ENCODE data around the gene HDGF. TPM values are rescaled to one million over a fixed set of nuclear protein-coding genes. Genes with fewer than 3 reads are reported as not detected.
A peak's percentile ranks its signal among the peaks of the same experiment; 100 is the strongest.

The HDGF gene
- total and polyA plus RNA-seq, 2 of the 8 experiments (the other 6 are each of a cell fraction or from before 2014, with no cell fraction given): 145 to 391 TPM

GRCh38 chr1:156705918-156706656, 45.4 kb downstream of the HDGF start (continued):
- TF ChIP-seq RFX5 (IDR thresholded peaks at IDR 0.05; ENCODE audit: borderline replicate concordance, low read depth, low read length) (no peak), BCL11A (IDR thresholded peaks at IDR 0.05; ENCODE audit: low read depth in 2 of 2, low read length in 2 of 2) (no peak), TCF12 (IDR thresholded peaks at IDR 0.05; ENCODE audit: low read depth, low read length) (no peak), CHD2 (IDR thresholded peaks at IDR 0.05; ENCODE audit: low read length) (no peak), ASH2L (IDR thresholded peaks at IDR 0.05; ENCODE audit: low read length) (peak; percentile 83), CTBP2 (IDR thresholded peaks at IDR 0.05; ENCODE audit: borderline replicate concordance, insufficient read depth, insufficient read length, low read length) (peak; percentile 54), PHF8 (conservative IDR thresholded peaks at IDR 0.05; ENCODE audit: low read depth, low read length) (0 out of 2 replicates have a peak, but pooled peaks have one; percentile 10), SP1 (IDR thresholded peaks at IDR 0.05; ENCODE audit: low read depth, low read length) (0 out of 2 replicates have a peak, but pooled peaks have one; percentile 17), EGR1 (IDR thresholded peaks at IDR 0.05; ENCODE audit: borderline replicate concordance, low read depth, low read length) (peak; percentile 99), NANOG (IDR thresholded peaks at IDR 0.05; ENCODE audit: insufficient read depth, low read depth, low read length, poor library complexity, severe bottlenecking) (peak; percentile 38), RAD21 (IDR thresholded peaks at IDR 0.05 in 1 of 2, conservative IDR thresholded peaks at IDR 0.05 in 1 of 2; ENCODE audit: low read depth in 2 of 2, low read length in 2 of 2) (peak; percentile 78 to 88), KDM4A (IDR thresholded peaks at IDR 0.05; ENCODE audit: low read depth, low read length, severe bottlenecking) (peak; percentile 36), HDAC2 (IDR thresholded peaks at IDR 0.05; ENCODE audit: borderline replicate concordance in 1 of 2, low read depth in 2 of 2, low read length in 2 of 2) (peak; percentile 30 to 87; a peak in 1 of 4 replicates), EZH2 (IDR thresholded peaks at IDR 0.05; ENCODE audit: low read depth, low read length, severe bottlenecking) (no peak), SUZ12 (IDR thresholded peaks at IDR 0.05; ENCODE audit: low read length) (no peak), TAF1 (IDR thresholded peaks at IDR 0.05; ENCODE audit: low read depth, low read length) (peak; percentile 3; the same call in 1 of the 2 replicates), MAFK (IDR thresholded peaks at IDR 0.05; ENCODE audit: low read depth, low read length) (no peak), EP300 (IDR thresholded peaks at IDR 0.05; ENCODE audit: borderline replicate concordance in 1 of 2, low read depth in 2 of 2, low read length in 2 of 2) (peak in 1 of 2 experiments; percentile 51; a peak in 1 of 3 replicates), CEBPB (IDR thresholded peaks at IDR 0.05; ENCODE audit: low read depth, low read length) (no peak), KDM5A (IDR thresholded peaks at IDR 0.05; ENCODE audit: low read length) (peak; percentile 69; the same call in 1 of the 2 replicates)
- TF ChIP-seq, protein P1, sequence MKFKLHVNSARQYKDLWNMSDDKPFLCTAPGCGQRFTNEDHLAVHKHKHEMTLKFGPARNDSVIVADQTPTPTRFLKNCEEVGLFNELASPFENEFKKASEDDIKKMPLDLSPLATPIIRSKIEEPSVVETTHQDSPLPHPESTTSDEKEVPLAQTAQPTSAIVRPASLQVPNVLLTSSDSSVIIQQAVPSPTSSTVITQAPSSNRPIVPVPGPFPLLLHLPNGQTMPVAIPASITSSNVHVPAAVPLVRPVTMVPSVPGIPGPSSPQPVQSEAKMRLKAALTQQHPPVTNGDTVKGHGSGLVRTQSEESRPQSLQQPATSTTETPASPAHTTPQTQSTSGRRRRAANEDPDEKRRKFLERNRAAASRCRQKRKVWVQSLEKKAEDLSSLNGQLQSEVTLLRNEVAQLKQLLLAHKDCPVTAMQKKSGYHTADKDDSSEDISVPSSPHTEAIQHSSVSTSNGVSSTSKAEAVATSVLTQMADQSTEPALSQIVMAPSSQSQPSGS (IDR thresholded peaks at IDR 0.05; ENCODE audit: low read length): peak; percentile 87

Measured in H1 (cell line).